Fibroblast of peridontal ligament (primary cell): Measurements from ENCODE around the gene MTFR2.

Experiments
- DNase-seq: peaks from one replicate; pipeline ENCODE4 v3.0.0-alpha.2; 2010; ENCODE audit errors: extremely low read depth

The MTFR2 gene

GRCh38 chr6:136184738-136185137, 65.4 kb downstream of the MTFR2 start:
- no peak for DNase-seq

GRCh38 chr6:136181861-136182260, 68.2 kb downstream of the MTFR2 start:
- DNase-seq: no peak

GRCh38 chr6:136181512-136181833, 68.6 kb downstream of the MTFR2 start:
- DNase-seq: no peak
